ENCODE measurements around the gene PRKCB.

The PRKCB gene

GRCh38 chr16:24114876-24115275 lies 279.1 kb downstream of the PRKCB start:
- H3K4me3 ChIP-seq (ENCODE audit: low read depth, low read length), result no peak overlapping the region
- DNase-seq (ENCODE audit: low read depth), result no peak
- TF ChIP-seq CTCF (IDR thresholded peaks at IDR 0.05; ENCODE audit: insufficient read depth, low read depth, low read length, missing control alignments), result no peak

- no peak for DNase-seq (ENCODE audit: low read depth)
- no peak for TF ChIP-seq CTCF (IDR thresholded peaks at IDR 0.05; ENCODE audit: insufficient read depth, low read depth, low read length, missing control alignments)
- no peak overlapping the region for H3K4me3 ChIP-seq (ENCODE audit: low read depth, low read length)
These were observed 280.4 kb downstream of the PRKCB start for GRCh38 chr16:24116046-24116776.

- H3K4me3 ChIP-seq (ENCODE audit: low read depth, low read length), result no peak overlapping the region
- DNase-seq (ENCODE audit: low read depth), result no peak
- no peak for TF ChIP-seq CTCF (IDR thresholded peaks at IDR 0.05; ENCODE audit: insufficient read depth, low read depth, low read length, missing control alignments)
These were observed 281.2 kb downstream of the PRKCB start for GRCh38 chr16:24116989-24117388.

GRCh38 chr16:24117680-24118079 lies 281.9 kb downstream of the PRKCB start:
- H3K4me3 ChIP-seq (ENCODE audit: low read depth, low read length), result no peak overlapping the region
- no peak for DNase-seq (ENCODE audit: low read depth)
- no peak for TF ChIP-seq CTCF (IDR thresholded peaks at IDR 0.05; ENCODE audit: insufficient read depth, low read depth, low read length, missing control alignments)

GRCh38 chr16:24118126-24118821 lies 282.5 kb downstream of the PRKCB start:
- H3K4me3 ChIP-seq (ENCODE audit: low read depth, low read length), result no peak overlapping the region
- TF ChIP-seq CTCF (IDR thresholded peaks at IDR 0.05; ENCODE audit: insufficient read depth, low read depth, low read length, missing control alignments), result no peak
- no peak for DNase-seq (ENCODE audit: low read depth)

- H3K4me3 ChIP-seq (ENCODE audit: low read depth, low read length), result no peak overlapping the region
- DNase-seq (ENCODE audit: low read depth), result no peak
- TF ChIP-seq CTCF (IDR thresholded peaks at IDR 0.05; ENCODE audit: insufficient read depth, low read depth, low read length, missing control alignments), result no peak
These were observed 284.0 kb downstream of the PRKCB start for GRCh38 chr16:24119807-24120206.
